GM19043 (cell line): Measurements from ENCODE around the gene ATP9A.
"Not testable (repeated sequence)": the region's sequence is repeated elsewhere in the genome, so short reads cannot be mapped to it uniquely, and the experiment has no call there.

ENCODE experiments used
- ATAC-seq: cut with Tn5 transposase; IDR thresholded peaks from one replicate; pipeline ENCODE4 v1.9.1; 2021; ENCODE audit warnings: low read depth; ENCODE audit not compliant: unreplicated experiment

Gene ATP9A

DNA sequence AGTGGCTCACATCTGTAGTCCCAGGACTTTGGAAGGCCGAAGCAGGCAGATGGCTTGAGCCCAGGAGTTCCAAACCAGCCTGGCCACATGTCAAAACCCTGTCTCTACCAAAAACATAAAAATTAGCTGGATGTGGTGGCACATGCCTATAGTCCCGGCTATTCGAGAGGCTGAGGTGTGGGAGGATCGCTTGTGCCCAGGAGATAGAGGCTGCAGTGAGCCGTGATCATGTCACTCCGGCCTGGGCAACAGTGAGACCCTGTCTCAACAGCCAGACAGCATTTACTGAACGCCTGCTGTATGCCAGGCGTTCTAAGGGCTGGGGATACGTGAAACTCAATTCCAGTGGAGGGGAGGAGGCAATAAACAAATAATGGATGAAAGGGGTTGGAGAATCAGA is 69.9 kb downstream of the ATP9A start:
- no peak for ATAC-seq

DNA sequence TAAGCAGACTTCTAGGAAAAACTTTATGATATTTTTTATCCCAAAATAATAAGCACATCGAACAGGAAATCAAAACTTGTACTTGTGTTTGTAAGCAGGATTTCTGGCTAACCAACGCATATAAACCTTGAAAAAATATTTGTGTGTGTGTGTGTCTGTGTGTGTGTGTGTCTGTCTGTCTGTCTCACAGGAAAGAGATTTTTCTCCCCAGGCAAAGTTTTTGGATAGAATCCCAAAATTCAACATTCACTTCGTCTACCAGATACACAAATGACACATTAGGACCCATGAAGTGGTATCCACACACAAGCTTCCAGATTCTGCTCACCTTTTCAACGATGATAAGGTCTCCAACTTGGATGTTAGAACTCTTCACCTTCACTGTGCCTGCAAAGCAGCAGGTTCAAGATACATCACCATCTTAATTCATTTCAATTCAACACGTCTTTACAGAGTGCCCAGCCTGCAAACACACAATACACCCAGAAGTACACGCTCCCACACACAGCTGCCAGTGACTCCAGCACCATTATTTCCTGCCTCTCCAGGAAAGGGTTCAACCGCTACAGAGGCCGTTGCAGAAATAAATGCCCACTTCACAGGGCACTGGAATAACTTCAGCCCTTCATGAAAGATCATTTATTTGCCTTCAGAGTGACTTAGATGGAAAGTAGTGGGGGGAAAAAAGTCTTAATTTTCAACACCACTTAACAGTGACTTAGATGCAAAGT is 70.9 kb downstream of the ATP9A start:
- no peak for ATAC-seq

DNA sequence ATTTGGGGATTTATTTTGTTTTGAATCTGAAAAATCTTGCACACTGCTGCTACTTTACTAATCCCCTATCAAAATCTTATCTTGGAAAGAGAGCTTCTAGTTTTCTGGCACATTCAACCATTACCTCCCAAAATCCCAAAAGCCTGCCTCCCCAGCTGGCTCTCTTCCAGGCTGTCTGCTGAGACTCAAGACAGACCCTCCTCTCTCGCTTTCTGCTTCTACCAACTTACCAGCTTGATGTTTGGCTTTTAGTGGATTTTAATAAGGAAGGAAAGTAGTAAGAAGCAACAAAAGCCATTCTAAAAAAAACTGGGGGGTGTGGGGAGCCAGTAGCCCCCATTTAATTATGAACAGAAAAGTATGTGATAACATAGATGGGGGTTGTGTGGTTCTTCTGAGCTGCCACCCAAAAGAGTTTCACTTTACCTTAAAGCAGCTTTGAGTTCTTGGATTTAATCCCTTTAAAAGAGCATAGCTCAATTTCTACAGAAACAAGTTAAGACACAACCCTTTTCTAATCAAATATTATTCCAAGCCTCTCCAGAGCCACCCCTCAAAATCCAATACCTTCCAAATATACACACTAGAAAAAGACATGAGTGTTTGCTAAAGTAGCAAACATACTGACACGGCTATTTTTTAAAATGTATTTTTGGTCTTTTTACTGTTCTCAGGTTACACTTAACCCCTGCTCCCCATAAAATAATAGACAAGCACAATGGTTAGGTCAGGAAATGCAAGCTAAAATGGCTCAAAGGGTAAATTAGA is 71.7 kb downstream of the ATP9A start:
- no peak for ATAC-seq

DNA sequence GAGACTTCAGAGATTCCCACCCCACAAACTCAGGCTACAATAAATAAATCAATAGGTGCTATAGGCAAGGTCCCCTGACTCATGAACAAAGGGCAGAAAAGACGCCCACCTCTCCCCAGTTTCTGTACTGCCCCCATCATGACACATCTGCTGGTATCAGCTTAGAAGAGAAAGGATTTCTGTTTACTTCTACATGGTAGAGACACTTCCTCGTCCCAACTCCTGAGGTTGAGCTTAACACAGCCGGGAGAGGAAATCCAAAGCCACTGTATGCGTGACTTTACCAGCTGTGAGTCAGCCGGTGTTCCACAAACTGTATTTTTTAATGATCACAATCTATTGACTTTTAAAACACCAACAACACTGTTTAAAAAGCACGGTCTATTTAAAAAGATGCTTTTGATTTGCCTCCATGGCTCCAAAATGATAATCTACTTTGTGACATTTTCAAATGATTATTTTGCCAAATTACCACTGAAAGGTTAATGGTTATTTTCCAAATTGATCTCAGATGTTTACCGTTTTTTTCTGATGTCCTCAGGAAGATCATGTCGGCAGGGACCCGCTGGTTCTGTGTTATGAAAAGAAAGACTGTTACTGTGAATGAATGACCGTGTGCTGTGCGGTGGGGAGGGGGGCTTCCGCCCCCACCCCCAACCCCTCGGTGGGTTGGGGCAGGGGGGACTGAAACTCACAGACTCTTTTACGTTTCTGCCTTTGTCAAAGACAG is 72.5 kb downstream of the ATP9A start:
- no peak for ATAC-seq

DNA sequence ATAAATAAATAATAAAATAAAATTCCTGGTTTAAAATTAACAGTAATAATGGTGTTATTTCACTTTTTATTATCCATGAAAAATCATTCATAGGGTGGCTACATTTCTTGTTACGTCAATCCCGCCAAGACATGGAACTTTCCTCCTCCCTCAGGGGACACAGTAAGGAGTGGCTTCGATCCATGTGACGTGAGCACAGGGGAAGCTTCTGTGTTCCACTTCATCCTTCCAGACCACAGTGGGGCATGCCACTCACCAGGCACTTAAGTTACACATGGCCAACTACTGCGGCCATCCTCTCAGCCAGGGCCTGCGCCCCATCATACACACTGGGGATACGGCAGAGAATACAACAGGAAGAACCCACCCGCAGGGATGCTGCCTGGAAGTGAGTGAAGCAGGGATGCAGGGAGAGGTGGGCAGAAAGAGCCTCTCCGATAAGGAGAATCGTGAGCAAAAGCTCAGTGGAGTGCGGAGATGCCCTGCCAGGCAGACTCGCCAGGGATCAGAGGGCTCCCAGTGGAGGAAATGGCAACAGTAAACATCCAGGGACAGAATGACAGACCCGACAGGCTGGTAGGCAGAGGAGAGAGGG is 75.3 kb downstream of the ATP9A start:
- no peak for ATAC-seq

DNA sequence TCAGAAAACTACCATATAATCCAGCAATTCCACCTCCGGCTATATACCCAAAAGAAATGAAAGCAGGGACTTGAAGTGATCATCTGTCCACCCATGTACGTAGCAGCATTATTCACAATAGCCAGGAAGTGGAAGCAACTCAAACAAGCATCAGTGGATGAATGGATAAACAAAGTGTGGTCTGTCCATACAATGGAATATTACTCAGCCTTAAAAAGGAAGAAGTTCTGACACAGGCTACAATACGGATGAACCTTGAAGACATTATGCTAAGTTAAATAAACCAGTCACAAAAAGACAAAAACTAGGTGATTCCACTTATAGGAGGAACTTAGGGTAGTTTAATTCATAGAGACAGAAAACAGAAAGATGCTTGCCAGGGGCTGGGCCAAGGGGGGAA is 76.5 kb downstream of the ATP9A start:
- no peak for ATAC-seq

DNA sequence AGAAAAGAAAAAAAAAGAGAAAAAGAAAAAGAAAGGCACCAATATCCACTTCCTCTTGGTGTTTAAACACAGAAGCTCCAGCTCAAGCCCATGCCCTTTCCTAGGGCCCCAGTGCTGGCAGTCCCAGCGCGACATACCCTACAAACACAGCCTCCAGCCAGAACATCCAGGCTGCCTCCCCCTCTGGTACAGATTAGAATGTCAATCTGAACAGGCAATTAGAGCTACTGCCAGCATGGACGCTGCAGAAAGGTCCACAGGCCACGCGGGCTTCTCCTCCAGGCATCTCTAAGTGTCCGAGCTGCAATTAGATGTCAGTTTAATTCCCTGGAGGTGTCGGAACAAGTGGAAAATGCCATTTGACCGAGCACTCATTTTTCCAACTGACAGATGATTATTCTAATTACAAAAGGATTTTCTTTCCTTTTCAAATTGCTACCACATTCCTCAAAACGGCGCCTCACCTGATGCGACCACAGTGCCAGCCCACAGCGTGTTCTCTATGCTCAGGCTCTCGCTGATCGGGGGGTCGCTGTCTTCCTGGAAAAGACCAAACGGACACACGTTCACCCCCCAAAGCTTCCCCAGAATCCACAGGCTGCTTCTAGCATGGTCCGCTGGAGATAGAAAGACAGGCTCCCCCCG is 79.5 kb downstream of the ATP9A start:
- ATAC-seq: no peak

DNA sequence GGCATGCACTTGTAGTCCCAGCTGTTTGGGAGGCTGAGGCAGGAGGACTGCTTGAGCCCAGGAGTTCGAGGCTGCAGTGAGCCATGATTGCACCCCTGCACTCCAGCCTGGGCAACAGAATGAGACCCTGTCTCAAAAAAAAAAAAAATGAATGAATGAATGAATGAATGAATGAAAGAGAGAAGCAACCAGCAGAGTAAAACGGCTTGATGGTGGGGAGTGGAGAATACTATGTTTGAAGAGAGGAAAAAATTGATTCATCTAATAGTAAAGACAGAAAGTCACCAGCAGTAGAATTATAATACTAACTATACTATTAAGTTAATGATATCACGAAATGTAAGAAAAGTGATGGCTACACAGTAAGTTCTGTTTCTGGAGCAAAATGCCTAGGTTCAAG is 80.6 kb downstream of the ATP9A start:
- no peak for ATAC-seq

DNA sequence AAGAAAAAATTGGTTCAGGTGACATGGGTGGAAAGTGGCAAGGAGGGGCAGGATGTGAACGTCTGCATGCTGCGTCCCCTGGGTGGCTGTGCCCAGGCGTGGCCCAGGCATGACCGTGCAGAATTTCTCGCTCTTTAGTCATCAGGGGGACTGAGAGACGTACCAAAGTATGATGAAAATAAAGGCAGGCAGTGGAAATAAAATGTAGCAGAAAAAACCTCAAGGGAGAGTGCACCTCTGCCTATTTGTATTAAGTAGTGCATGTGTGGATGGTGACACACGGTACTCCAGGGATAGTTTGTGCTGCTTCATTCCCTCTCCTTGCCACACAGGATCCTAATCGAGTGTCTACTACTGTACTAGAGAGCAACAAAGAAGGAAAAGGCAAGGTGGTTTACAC is 81.1 kb downstream of the ATP9A start:
- no peak for ATAC-seq

DNA sequence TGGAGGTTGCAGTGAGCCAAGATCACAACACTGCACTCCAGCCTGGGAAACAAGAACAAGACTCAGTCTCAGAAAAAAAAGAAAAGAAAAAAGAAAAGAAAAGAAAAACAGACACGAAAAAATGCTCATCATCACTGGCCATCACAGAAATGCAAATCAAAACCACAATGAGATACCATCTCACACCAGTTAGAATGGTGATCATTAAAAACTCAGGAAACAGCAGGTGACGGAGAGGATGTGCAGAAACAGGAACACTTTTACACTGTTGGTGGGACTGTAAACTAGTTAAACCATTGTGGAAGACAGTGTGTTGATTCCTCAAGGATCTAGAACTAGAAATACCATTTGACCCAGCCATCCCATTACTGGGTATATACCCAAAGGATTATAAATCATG is 82.7 kb downstream of the ATP9A start:
- not testable (repeated sequence) for ATAC-seq

DNA sequence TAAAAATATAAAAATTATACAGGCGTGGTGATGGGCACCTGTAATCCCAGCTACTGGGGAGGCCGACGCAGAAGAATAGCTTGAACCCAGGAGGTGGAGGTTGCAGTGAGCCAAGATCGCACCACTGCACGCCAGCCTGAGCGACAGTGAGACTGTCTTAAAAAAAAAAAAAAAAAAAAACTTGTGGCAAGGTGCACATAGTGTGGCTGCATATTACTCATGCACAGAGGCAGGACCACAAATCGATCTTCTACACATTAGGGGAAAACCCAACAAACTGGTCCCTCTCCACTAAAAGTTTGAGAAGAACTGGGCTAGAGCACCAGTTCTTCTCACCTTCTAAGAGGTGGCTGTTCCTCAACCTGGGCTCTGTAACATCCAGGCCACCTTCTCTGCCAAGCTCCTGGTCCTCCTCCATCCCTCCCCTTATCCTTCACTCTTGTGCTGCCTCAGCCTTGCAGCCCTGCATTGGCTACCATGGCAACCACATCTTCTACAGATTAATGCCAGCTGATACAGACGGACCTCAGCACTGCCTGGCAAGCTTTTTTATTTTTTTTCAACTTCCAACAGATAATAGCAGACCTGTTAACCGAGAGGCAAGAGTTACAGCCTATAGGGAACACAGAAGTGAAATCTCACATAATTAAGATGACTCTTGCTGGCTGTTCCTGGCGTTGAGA is 88.0 kb downstream of the ATP9A start:
- ATAC-seq: no peak

DNA sequence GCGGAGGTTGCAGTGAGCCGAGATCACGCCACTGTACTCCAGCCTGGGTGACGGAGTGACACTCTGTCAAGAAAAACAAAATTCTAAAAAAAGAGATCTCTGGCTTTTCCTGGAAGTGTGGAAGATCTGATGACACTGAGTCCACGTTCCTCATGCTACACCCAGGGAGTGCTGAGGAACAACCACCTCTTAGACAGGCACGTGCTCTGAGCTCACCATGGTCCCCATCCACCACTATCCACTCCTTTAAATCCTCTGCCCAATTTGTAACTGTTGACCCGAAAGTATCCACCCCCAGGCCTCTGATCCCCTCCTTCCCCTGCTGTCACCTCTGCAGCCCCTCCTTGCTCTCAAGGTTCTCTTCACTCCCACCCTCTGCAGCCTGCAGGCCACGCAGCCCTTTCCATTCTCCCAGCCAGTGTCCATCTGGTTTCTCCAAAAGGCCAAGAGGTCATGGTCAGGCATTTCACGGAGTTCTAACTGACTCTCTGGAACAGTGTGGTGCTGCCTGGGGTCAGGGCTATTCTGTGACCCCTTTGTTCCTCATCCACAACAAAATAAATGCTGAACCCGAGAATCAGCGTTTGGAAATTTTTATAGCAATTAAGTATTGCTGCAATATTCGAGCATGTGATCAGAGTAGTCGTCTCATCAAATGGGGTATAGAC is 88.8 kb downstream of the ATP9A start:
- ATAC-seq: no peak

DNA sequence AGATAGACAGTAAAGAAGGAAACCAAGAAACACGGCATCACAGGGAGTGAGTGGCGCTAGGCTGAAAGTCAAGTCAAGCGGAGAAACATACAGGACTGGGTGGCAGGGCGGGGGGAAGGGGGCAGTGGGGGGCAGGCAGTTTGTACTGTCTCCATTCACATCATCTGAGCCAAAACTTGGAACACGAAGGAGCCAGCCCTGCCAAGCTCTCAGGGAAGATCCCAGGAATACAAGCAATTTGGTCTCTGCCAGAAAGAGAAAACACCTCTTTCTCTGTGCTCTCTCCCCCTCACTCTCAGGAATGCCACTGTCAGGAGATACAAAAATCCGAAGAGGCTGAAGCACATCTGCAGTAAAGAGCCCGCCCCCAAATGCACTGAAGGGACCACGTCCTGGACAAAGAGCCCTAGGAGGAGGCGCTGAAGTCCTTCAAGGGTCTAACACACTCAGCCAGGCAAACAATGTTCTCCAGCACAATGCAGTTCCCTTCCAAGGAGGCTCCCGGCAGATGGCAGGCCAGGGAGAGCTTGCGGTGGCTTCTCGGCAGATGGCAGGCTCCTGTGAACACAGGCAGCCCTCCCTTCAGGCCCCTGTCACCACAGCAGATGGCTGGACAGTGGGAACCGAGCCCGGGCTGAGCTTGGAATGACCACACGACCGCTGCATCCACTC is 90.0 kb downstream of the ATP9A start:
- ATAC-seq: no peak

DNA sequence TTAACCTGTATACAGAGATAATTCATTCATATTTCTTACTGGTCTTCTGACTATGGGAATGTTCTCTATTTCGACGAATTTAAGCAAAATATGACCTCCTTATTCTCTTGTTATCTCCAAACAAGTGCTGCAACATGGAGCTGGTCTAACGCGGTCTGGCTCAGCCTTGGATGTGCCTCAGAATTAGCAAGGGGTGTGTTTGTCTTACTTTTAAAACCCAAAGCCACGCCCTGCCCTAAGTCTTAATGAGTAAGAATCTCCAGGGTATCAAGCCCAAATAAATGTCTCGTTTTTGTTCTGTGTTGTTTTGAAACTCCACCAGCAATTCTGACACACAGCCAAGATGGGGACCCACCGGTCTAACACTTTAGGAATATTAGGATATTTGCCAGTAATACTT is 99.2 kb downstream of the ATP9A start:
- no peak for ATAC-seq

DNA sequence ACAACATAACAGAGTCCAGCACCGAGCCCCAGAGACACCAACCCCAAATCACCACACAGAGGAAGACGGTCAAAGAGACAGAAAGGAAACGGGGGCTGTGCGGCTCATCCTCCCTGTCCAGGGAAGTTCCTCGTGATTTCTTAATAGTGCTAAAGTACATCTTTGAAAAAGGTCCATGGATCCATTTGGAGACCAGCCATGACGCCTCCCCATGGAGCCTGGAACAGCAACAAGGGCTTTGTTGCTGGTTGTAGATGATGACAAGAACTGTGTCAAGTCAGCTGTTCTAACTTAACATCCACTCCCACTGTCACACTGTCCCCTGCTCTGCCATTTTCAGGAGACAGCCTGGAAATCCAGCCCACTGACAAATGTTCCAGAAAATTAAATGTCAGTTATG is 99.7 kb downstream of the ATP9A start:
- no peak for ATAC-seq

DNA sequence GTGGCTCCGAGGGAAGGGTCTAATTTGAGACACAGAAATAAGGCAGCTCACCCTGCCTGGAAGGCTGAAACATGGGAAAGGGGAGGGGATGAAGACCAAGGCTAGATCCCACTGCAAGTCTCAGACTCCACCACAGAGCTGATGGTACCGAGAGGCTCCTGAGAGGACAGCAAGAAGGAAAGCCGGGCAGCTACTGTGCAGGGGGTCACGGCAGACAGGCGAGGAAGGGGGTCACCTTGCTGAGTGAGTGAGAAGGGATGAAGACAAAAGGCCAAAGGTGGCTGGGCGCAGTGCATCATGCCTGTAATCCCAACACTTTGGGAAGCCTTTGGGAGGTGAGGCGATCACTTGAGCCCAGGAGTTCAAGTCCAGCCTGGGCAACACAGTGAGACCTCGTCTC is 100.7 kb downstream of the ATP9A start:
- no peak for ATAC-seq

DNA sequence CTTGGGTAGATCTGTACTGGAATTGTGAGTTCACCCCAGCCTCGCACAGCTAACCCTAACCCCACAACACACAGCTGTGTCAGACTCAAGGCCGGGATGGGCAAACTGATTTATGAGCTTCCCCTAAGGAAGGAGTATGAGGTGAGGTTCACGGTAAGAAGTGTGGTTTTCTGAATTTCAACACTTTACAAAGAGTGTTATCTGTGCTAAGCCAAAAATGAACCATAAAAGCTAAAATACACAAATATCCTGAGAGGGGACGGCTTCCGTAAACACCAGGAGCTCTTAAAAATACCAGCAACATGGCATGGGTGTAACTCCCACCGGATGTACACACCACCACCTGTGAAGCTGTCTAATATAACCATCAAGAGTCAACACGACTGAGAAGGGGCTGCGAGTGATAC is 101.2 kb downstream of the ATP9A start:
- no peak for ATAC-seq

DNA sequence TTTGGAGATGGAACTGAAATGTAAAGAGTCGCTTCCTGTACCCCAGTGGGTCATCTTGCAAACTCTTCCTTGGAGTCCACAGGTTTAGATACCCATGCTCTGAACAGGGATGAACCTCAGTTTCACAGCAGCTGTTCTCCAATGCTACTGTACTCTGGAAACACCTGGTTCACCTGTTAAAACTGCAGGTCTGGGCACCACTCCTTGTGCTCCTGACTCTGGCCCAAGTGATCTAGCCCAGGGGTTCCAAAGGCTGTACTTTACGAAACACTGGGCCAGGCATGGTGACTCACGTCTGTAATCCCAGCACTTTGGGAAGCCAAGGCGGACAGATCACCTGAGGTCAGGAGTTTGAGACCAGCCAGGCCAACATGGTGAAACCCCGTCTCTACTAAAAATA is 102.1 kb downstream of the ATP9A start:
- ATAC-seq: no peak

DNA sequence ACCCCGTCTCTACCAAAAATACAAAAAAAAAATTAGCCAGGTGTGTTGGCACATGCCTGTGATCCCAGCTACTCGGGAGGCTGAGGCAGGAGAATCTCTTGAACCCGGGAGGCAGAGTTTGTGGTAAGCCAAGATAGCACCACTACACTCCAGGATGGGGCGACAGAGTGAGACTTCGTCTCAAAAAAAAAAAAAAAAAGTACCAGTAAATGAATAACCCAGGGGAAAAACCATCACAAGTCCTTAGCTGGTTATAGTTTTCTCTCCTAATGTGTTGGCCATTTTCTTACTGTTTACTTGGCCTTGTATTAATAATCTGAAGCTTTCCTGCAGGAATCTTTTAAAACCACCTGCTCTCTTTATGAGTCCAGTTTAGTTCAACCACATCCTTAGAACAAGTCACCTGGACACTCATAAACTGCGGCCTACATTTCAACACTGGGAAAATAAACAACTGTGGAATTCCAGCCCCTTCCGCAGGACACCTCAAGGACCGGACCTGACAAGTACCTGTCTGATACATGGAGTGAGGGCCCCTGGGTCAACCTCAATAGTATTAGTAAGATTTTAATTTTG is 102.6 kb downstream of the ATP9A start:
- no peak for ATAC-seq
